Uterus (tissue), 4 donors: ENCODE measurements around the gene ECSIT. TPM values are rescaled to one million over a fixed set of nuclear protein-coding genes. Genes with fewer than 3 reads are reported as not detected.
"Not testable (repeated sequence)": the region's sequence is repeated elsewhere in the genome, so short reads cannot be mapped to it uniquely, and the experiment has no call there.

Experiments
- DNase-seq, 2 donors: peaks; one replicate each; pipeline ENCODE4 v3.0.0-alpha.2; 2019 to 2020
- H3K27ac ChIP-seq, 2 donors: fragments of 200-600 bp; sonication (generic); 1 replicate in 1 of 2; 2 replicates in 1 of 2; pipeline ENCODE4 v1.5.1; 2016 to 2018
- H3K27me3 ChIP-seq, 2 donors: fragments of 200-600 bp; sonication (generic); one replicate each; pipeline ENCODE4 v1.5.1; 2018 to 2019; ENCODE audit warnings: control low read depth in 1 of 2
- H3K36me3 ChIP-seq, 2 donors: fragments of 200-600 bp; sonication (generic); one replicate each; pipeline ENCODE4 v1.5.1; 2019; ENCODE audit warnings: control low read depth in 1 of 2
- H3K4me1 ChIP-seq, 2 donors: fragments of 200-600 bp; sonication (generic); one replicate each; pipeline ENCODE4 v1.5.1; 2018 to 2019; ENCODE audit warnings: control low read depth in 1 of 2
- H3K4me3 ChIP-seq, 2 donors: fragments of 200-600 bp; sonication (generic); 1 replicate in 1 of 2; 2 replicates in 1 of 2; pipeline ENCODE4 v1.5.1; 2018 to 2019; ENCODE audit warnings: mild to moderate bottlenecking in 1 of 2
- H3K9me3 ChIP-seq, 2 donors: fragments of 200-600 bp; sonication (generic); one replicate each; pipeline ENCODE4 v1.5.1; 2019; ENCODE audit warnings: control low read depth in 1 of 2
- CTCF ChIP-seq, 4 experiments: fragments of 200-600 bp in 2 of 4; fragments of 450-650 bp in 2 of 4; sonication (generic) in 2 of 4; IDR thresholded peaks; one replicate each; pipeline ENCODE4 v1.5.1; 2016 to 2019; ENCODE audit warnings: antibody characterized with exemption in 4 of 4, mild to moderate bottlenecking in 2 of 4, moderate library complexity in 1 of 4
- POLR2A ChIP-seq, 2 donors: fragments of 450-650 bp; IDR thresholded peaks; one replicate each; pipeline ENCODE4 v1.6.1; 2016; ENCODE audit warnings: antibody characterized with exemption in 2 of 2, mild to moderate bottlenecking in 1 of 2, moderate library complexity in 1 of 2
- intact Hi-C: fragments of 100-400 bp; cut with DNase I; formaldehyde crosslinking; loops from one replicate; pipeline ENCODE4 v1.15.1; 2023; ENCODE audit warnings: low total_unique reads
- total RNA-seq, 4 donors: library from RNA; depleted of rRNA in 3 of 4; stranded (reverse); fragments of >200 nt in 3 of 4; gene quantifications; one replicate each; pipeline versions ENCODE4 v1.1.0 to v1.2.4, GENCODE V29; 2014 to 2023
- donor health status: DM: yes; HTN: yes; CAD: no.

ECSIT gene
- total RNA-seq, 4 donors from 2014 or later: 44.6 to 138 (median 58.2) TPM

DNA sequence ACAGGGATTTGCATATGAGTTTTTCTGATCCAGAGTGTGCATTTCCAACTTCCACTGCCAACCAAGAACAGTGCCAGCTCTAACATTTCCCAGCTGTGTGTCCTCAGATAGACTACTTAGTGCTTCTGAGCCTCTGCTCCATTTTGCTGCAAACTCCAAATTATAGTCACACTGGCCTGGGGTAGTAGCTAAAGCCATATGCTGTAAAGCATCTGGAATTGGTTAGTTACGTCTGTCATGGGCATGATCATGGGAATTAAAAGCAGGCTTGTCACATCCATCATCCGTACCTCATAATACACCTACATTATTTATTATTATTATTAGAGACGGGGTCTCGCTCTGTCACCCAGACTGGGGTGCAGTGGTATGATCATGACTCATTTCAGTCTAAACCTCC lies 55.2 kb downstream of the ECSIT start:
- Histone ChIP-seq H3K27ac (no peak overlapping the region), H3K9me3 (no peaks in the 10 kb centered on the region), H3K4me1 (no peaks in the 10 kb centered on the region), H3K36me3 (no peaks in the 10 kb centered on the region), H3K27me3 (no peaks in the 10 kb centered on the region), H3K4me3 (no peak overlapping the region)
- intact Hi-C loops: no loop called here
- TF ChIP-seq CTCF (IDR thresholded peaks at IDR 0.05) (no peak), POLR2A (IDR thresholded peaks at IDR 0.05) (no peak)
- DNase-seq: no peak

DNA sequence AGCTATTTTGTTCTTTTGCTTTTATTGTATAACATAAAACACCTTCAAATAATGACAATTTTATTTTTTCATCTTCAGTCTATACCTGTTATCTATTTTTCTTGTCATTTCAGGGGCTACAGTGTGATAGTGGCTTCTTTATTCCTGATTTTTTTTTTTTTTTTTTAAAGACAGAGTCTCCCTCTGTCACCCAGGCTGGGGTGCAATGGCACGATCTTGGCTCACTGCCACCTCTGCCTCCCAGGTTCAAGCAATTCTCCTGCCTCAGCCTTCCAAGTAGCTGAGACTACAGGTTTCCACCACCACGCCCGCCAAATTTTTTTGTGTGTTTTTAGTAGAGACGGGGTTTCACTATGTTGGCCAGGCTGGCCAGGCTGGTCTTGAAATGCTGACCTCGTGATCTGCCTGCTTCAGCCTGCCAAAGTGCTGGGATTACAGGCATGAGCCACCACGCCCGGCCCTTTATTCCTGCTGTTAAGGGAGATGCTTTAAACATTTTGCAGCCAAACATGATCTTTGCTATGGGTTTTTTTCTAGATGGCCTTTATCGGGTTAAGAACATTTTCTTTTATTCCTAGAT lies 60.6 kb downstream of the ECSIT start:
- H3K36me3 ChIP-seq, H3K27me3 ChIP-seq, H3K27ac ChIP-seq, H3K9me3 ChIP-seq, H3K4me1 ChIP-seq, H3K4me3 ChIP-seq, intact Hi-C loops, DNase-seq: not testable (repeated sequence)

DNA sequence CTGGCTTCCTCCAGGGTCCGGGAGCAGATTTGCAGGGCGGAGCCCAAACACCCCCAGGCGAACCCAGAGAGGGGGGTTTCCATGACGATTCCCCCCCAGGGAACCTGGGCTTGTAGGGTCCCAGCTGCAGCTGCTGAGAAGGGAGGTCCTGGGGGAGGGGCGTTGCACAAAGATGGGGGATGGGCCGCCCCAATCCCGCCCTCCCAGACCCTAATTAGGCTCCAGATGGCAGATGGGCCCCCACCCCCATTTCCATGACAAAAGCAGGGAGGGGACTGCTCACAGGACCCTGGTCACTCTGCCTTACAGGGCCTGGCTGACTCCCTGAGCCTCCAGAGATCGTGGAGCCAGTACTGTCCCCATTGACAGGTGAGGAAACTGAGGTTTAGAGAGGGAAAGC lies 63.3 kb downstream of the ECSIT start:
- intact Hi-C loops: no loop called here
- Histone ChIP-seq H3K36me3 (no peaks in the 10 kb centered on the region), H3K4me1 (no peaks in the 10 kb centered on the region), H3K27ac (no peak overlapping the region), H3K9me3 (no peaks in the 10 kb centered on the region), H3K27me3 (no peaks in the 10 kb centered on the region), H3K4me3 (no peak overlapping the region)
- DNase-seq: no peak
- TF ChIP-seq CTCF (IDR thresholded peaks at IDR 0.05) (no peak), POLR2A (IDR thresholded peaks at IDR 0.05) (no peak)

DNA sequence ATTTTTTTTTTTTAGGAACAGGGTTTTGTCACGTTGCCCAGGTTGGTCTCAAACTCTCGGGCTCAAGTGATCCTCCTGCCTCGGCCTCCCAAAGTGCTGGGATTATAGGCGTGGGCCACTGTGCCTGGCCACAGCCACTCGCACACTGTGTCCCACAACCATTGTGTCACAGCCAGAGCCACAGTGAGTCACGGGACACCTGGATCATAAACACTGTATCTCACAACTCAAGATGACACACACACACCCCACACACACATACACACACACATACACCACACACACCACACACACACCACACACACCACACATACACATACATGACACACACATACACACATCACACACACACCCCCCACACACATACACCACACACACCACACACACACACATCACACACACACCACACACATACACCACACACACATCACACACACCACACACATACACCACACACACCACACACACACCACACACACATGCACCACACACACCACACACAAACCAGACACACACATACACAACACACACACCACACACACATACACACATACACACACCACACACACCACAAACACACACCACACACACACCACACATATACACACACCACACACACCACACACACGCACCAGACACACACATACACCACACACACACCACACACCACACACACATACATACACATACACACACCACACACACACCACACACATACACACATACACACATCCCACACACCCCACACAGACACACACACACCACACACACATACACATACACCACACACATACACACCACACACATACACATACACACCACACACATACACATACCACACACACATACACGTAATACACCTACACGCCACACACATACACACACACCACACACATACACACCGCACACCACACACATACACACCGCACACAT lies 64.3 kb downstream of the ECSIT start:
- no peak overlapping the region for H3K27ac ChIP-seq

DNA sequence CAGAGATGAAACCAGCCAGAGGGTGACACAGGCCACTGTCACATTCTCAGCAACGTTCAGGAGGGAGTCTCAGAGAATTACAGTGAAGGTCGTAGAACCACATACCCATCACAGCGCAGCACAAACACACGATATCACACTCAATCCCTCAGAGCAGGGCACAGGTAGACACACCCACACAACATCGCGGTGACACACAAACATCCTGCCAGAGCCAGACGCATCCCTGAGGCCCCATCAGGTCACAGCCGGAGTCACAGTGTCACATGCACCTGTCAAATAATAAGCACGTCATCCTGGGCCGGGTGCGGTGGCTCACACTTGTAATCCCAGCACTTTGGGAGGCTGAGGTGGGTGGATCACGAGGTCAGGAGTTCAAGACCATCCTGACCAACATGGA lies 65.5 kb downstream of the ECSIT start:
- intact Hi-C loops: no loop called here
- Histone ChIP-seq H3K4me1 (no peaks in the 10 kb centered on the region), H3K4me3 (no peak overlapping the region), H3K9me3 (no peaks in the 10 kb centered on the region), H3K27me3 (no peaks in the 10 kb centered on the region), H3K27ac (no peak overlapping the region), H3K36me3 (no peaks in the 10 kb centered on the region)
- no peak for DNase-seq
- TF ChIP-seq CTCF (IDR thresholded peaks at IDR 0.05) (no peak), POLR2A (IDR thresholded peaks at IDR 0.05) (no peak)

More for the DNA sequence above, 64.3 kb downstream of the ECSIT start:
- Histone ChIP-seq H3K36me3 (no peaks in the 10 kb centered on the region), H3K27me3 (no peaks in the 10 kb centered on the region), H3K9me3 (no peaks in the 10 kb centered on the region), H3K4me1 (no peaks in the 10 kb centered on the region), H3K4me3 (no peak overlapping the region)
- TF ChIP-seq POLR2A (IDR thresholded peaks at IDR 0.05): no peak
- no peak for TF ChIP-seq CTCF (IDR thresholded peaks at IDR 0.05)
- no peak for DNase-seq
- intact Hi-C loops: no loop called here
